Endothelial cell of umbilical vein (primary cell): ENCODE results near the gene ADSS1. TPM values are rescaled to one million over a fixed set of nuclear protein-coding genes. Genes with fewer than 3 reads are reported as not detected.

Experiments
- BruUV-seq: library from RNA; stranded (reverse); fragments of 400-500 nt; replicated peaks from 2 replicates; lab custom pipeline; 2021; lab: Mats Ljungman, UMichigan
- CTCF ChIA-PET: fragments of 300-600, 350-600 bp; sonication (Branson Sonifier 250); formaldehyde crosslinking; loops from one replicate; lab custom pipeline; 2021; ENCODE audit warnings: antibody characterized with exemption, inconsistent platforms; lab: Charles Lee
- POLR2A ChIA-PET: fragments of 300-600, 350-600 bp; sonication (Branson Sonifier 250); formaldehyde crosslinking; loops from one replicate; lab custom pipeline; 2021; ENCODE audit warnings: antibody characterized with exemption, inconsistent platforms; lab: Charles Lee
- DNase-seq: peaks from one replicate; pipeline ENCODE4 v3.0.0-alpha.2; 2011; ENCODE audit warnings: low read depth, low spot score
- FAIRE-seq: peaks from 2 replicates; lab custom pipeline; 2011; peaks lifted over from hg19 to GRCh38; lab: Jason Lieb, UNC
- H2AFZ ChIP-seq: 2 replicates; pipeline ENCODE4 v1.6.0; 2012; ENCODE audit warnings: low read depth, low read length, control low read depth, inconsistent platforms
- H3K27ac ChIP-seq: 2 replicates; pipeline ENCODE4 v1.5.1; 2011; ENCODE audit warnings: low read depth, mild to moderate bottlenecking, control low read depth, low read length, moderate library complexity; ENCODE audit not compliant: insufficient read depth
- H3K27me3 ChIP-seq, 2 experiments: 2 replicates each; pipeline versions ENCODE4 v1.6.0 to v1.6.1; 2011; ENCODE audit warnings: low read length in 2 of 2, mixed read lengths in 1 of 2; ENCODE audit not compliant: control insufficient read depth in 2 of 2, insufficient read depth in 2 of 2
- H3K36me3 ChIP-seq, 2 experiments: 2 replicates in 1 of 2; 3 replicates in 1 of 2; pipeline ENCODE4 v1.5.1; 2011; ENCODE audit warnings: low read length in 2 of 2, mild to moderate bottlenecking in 1 of 2, moderate library complexity in 1 of 2; ENCODE audit not compliant: control insufficient read depth in 2 of 2, insufficient read depth in 2 of 2; ENCODE audit errors: extremely low read depth in 1 of 2
- H3K4me1 ChIP-seq: 3 replicates; pipeline ENCODE4 v1.5.1; 2011; ENCODE audit warnings: mild to moderate bottlenecking, low read length; ENCODE audit not compliant: control insufficient read depth, insufficient read depth; ENCODE audit errors: extremely low read depth
- H3K4me2 ChIP-seq: 2 replicates; pipeline ENCODE4 v1.6.1; 2011; ENCODE audit warnings: low read length, control low read depth, mixed read lengths; ENCODE audit not compliant: insufficient read depth
- H3K4me3 ChIP-seq, 3 experiments: fragments of 200-600 bp in 1 of 3; sonication (generic), shearing (Covaris generic) in 1 of 3; replicated peaks in 1 of 3; 2 replicates each; pipeline ENCODE4 v1.5.1; 2011 to 2016; ENCODE audit warnings: control low read depth in 3 of 3, low read length in 3 of 3, mild to moderate bottlenecking in 2 of 3, inconsistent platforms in 1 of 3, low read depth in 1 of 3, moderate library complexity in 1 of 3; ENCODE audit not compliant: insufficient read depth in 1 of 3
- H3K79me2 ChIP-seq: 2 replicates; pipeline ENCODE4 v1.6.0; 2012; ENCODE audit warnings: low read length, inconsistent platforms; ENCODE audit not compliant: control insufficient read depth, insufficient read depth
- H3K9ac ChIP-seq: replicated peaks from 2 replicates; pipeline ENCODE3; 2011; ENCODE audit warnings: low read length, control low read depth; ENCODE audit not compliant: insufficient read depth; ENCODE audit errors: extremely low read depth
- H3K9me1 ChIP-seq: replicated peaks from 3 replicates; pipeline ENCODE4 v1.6.0; 2011; ENCODE audit warnings: mild to moderate bottlenecking, low read length; ENCODE audit not compliant: control insufficient read depth, insufficient read depth; ENCODE audit errors: extremely low read depth
- H3K9me3 ChIP-seq: replicated peaks from 2 replicates; pipeline ENCODE4 v1.5.1; 2012; ENCODE audit warnings: low read length, inconsistent platforms; ENCODE audit not compliant: control insufficient read depth, insufficient read depth
- H4K20me1 ChIP-seq: replicated peaks from 2 replicates; pipeline ENCODE3; 2011; ENCODE audit warnings: mild to moderate bottlenecking, low read length; ENCODE audit not compliant: control insufficient read depth, insufficient read depth; ENCODE audit errors: extremely low read depth
- CTCF ChIP-seq, 2 donors: IDR thresholded peaks; 1 replicate in 1 of 2; 2 replicates in 1 of 2; pipeline ENCODE4 v1.5.1; 2011; ENCODE audit warnings: low read length in 2 of 2, mild to moderate bottlenecking in 2 of 2, moderate library complexity in 2 of 2, control low read depth in 1 of 2, inconsistent platforms in 1 of 2, low read depth in 1 of 2; ENCODE audit not compliant: insufficient read depth in 1 of 2; ENCODE audit errors: extremely low read depth in 1 of 2
- EZH2 ChIP-seq: IDR thresholded peaks from 2 replicates; pipeline ENCODE4 v1.6.1; 2012; ENCODE audit warnings: borderline replicate concordance, low read depth, mild to moderate bottlenecking, moderate library complexity, low read length, inconsistent platforms; ENCODE audit not compliant: severe bottlenecking
- FOS ChIP-seq: IDR thresholded peaks from 2 replicates; pipeline ENCODE4 v1.6.1; 2011; ENCODE audit warnings: mild to moderate bottlenecking, low read length, moderate library complexity, borderline replicate concordance; ENCODE audit not compliant: insufficient read depth
- GATA2 ChIP-seq: IDR thresholded peaks from 2 replicates; pipeline ENCODE4 v1.7.0; 2011; ENCODE audit warnings: low read depth, mild to moderate bottlenecking, moderate library complexity, mixed read lengths, low read length; ENCODE audit not compliant: insufficient read length, insufficient read depth
- JUN ChIP-seq: IDR thresholded peaks from 2 replicates; pipeline ENCODE4 v1.6.1; 2011; ENCODE audit warnings: borderline replicate concordance, low read depth; ENCODE audit not compliant: insufficient read length, insufficient read depth
- MAX ChIP-seq: IDR thresholded peaks from 2 replicates; pipeline ENCODE4 v1.6.1; 2011; ENCODE audit not compliant: insufficient read depth, insufficient read length
- MYC ChIP-seq: IDR thresholded peaks from one replicate; pipeline ENCODE4 v1.6.1; 2011; ENCODE audit warnings: mild to moderate bottlenecking, low read depth, low read length
- POLR2A ChIP-seq: IDR thresholded peaks from 2 replicates; pipeline ENCODE4 v1.6.1; 2012; ENCODE audit warnings: low read depth, mild to moderate bottlenecking, control low read depth, low read length
- POLR2AphosphoS5 ChIP-seq: IDR thresholded peaks from 2 replicates; pipeline ENCODE4 v1.6.1; 2012; ENCODE audit warnings: low read depth, mild to moderate bottlenecking, control low read depth, low read length, moderate library complexity; ENCODE audit not compliant: insufficient read depth
- dilution Hi-C: fragments of 300-500 bp; cut with MboI; formaldehyde crosslinking; loops from one replicate; pipeline ENCODE4 v1.15.0; 2019; ENCODE audit warnings: low sequenced_read_pairs; ENCODE audit not compliant: extremely low pct_ligation_motif_present
- intact Hi-C: fragments of 100-400 bp; cut with micrococcal nuclease; formaldehyde crosslinking; loops from one replicate; pipeline ENCODE4 v1.10.0; 2022
- polyA plus RNA-seq, 4 experiments: library from polyadenylated mRNA; depleted of rRNA in 3 of 4; stranded (reverse) in 3 of 4; unstranded in 1 of 4; fragments of >200 nt; gene quantifications; 2 replicates each; pipeline versions ENCODE4 v1.2.1 to v1.2.3, GENCODE V29; 2011 to 2012; ENCODE audit warnings: missing spikeins in 1 of 4
- total RNA-seq: library from RNA; stranded (reverse); gene quantifications from 2 replicates; pipeline ENCODE4 v1.2.3, GENCODE V29; 2021

Gene ADSS1
- total and polyA plus RNA-seq, 2 donors (not counting 3 experiments of a cell fraction or from before 2014, with no cell fraction given): 1.9 TPM

GRCh38 chr14:104745431-104745830, 21.4 kb downstream of the ADSS1 start:
- H3K4me2 ChIP-seq: no peak overlapping the region
- H3K4me3 ChIP-seq: no peak overlapping the region
- intact Hi-C loops: no loop called here
- H3K27me3 ChIP-seq: no peaks in the 10 kb centered on the region
- TF ChIP-seq EZH2 (no peak), FOS (no peak), MAX (no peak)
- BruUV-seq: no TSS peak
- no peaks in the 10 kb centered on the region for H3K4me1 ChIP-seq
- dilution Hi-C loops: no loop called here
- no peak for DNase-seq
- H2AFZ ChIP-seq: no peak overlapping the region
- ChIA-PET CTCF (no interaction called here), POLR2A (no interaction called here)
- no peaks in the 10 kb centered on the region for H3K79me2 ChIP-seq
- no peak overlapping the region for H3K9ac ChIP-seq
- H3K9me1 ChIP-seq: no peaks in the 10 kb centered on the region
- no peaks in the 10 kb centered on the region for H3K36me3 ChIP-seq
- no peak for FAIRE-seq
- H4K20me1 ChIP-seq: no peaks in the 10 kb centered on the region
- no peaks in the 10 kb centered on the region for H3K9me3 ChIP-seq
- H3K27ac ChIP-seq: no peak overlapping the region

- H3K4me3 ChIP-seq: no peak overlapping the region
- H3K4me1 ChIP-seq: no peaks in the 10 kb centered on the region
- CTCF ChIA-PET: no interaction called here
- no peak overlapping the region for H2AFZ ChIP-seq
- POLR2A ChIA-PET: no interaction called here
- TF ChIP-seq POLR2AphosphoS5: no peak
- TF ChIP-seq EZH2: no peak
- no peak for TF ChIP-seq JUN
- TF ChIP-seq MAX: no peak
- TF ChIP-seq FOS: no peak
- TF ChIP-seq MYC: no peak
- TF ChIP-seq CTCF (IDR thresholded peaks at IDR 0.05; ENCODE audit: extremely low read depth in 1 of 2, insufficient read depth in 1 of 2, low read depth in 1 of 2, low read length in 2 of 2): no peak
- no peak for TF ChIP-seq GATA2
- no peak for TF ChIP-seq POLR2A
- intact Hi-C loops (no loop called here), dilution Hi-C loops (no loop called here)
- FAIRE-seq: no peak
- no TSS peak for BruUV-seq
- H3K36me3 ChIP-seq: no peaks in the 10 kb centered on the region
- H3K27ac ChIP-seq: no peak overlapping the region
- H3K27me3 ChIP-seq: no peaks in the 10 kb centered on the region
- no peak overlapping the region for H3K4me2 ChIP-seq
- H3K9me1 ChIP-seq: no peaks in the 10 kb centered on the region
- no peaks in the 10 kb centered on the region for H3K9me3 ChIP-seq
- H3K79me2 ChIP-seq: no peaks in the 10 kb centered on the region
- H3K9ac ChIP-seq: no peak overlapping the region
- DNase-seq: no peak
- no peaks in the 10 kb centered on the region for H4K20me1 ChIP-seq
Measured at GRCh38 chr14:104746071-104746545, 22.1 kb downstream of the ADSS1 start.
